Fibroblast of pulmonary artery (primary cell): ENCODE measurements around the gene FIGLA.

ENCODE experiments used
- DNase-seq: peaks from one replicate; pipeline ENCODE4 v3.0.0-alpha.2; 2010; ENCODE audit warnings: low read depth
- H3K4me3 ChIP-seq: replicated peaks from 2 replicates; pipeline ENCODE4 v1.5.1; 2011; ENCODE audit warnings: low read depth, mild to moderate bottlenecking, control low read depth, low read length, moderate library complexity
- TF ChIP-seq, protein P1 (sequence below): IDR thresholded peaks from 2 replicates; pipeline ENCODE4 v1.5.1; 2011; ENCODE audit warnings: mild to moderate bottlenecking, control low read depth, low read length, inconsistent platforms; ENCODE audit errors: missing control alignments

FIGLA gene

GRCh38 chr2:70790136-70790828 lies at the start of gene FIGLA:
FIGLA (minus strand) TSS chr2:70790643; CDS start chr2:70790638, 5 bp downstream.
- H3K4me3 ChIP-seq = no peak within 1 kb of the TSS
- DNase-seq = no peak
- TF ChIP-seq, protein P1, sequence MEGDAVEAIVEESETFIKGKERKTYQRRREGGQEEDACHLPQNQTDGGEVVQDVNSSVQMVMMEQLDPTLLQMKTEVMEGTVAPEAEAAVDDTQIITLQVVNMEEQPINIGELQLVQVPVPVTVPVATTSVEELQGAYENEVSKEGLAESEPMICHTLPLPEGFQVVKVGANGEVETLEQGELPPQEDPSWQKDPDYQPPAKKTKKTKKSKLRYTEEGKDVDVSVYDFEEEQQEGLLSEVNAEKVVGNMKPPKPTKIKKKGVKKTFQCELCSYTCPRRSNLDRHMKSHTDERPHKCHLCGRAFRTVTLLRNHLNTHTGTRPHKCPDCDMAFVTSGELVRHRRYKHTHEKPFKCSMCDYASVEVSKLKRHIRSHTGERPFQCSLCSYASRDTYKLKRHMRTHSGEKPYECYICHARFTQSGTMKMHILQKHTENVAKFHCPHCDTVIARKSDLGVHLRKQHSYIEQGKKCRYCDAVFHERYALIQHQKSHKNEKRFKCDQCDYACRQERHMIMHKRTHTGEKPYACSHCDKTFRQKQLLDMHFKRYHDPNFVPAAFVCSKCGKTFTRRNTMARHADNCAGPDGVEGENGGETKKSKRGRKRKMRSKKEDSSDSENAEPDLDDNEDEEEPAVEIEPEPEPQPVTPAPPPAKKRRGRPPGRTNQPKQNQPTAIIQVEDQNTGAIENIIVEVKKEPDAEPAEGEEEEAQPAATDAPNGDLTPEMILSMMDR = no peak

DNA sequence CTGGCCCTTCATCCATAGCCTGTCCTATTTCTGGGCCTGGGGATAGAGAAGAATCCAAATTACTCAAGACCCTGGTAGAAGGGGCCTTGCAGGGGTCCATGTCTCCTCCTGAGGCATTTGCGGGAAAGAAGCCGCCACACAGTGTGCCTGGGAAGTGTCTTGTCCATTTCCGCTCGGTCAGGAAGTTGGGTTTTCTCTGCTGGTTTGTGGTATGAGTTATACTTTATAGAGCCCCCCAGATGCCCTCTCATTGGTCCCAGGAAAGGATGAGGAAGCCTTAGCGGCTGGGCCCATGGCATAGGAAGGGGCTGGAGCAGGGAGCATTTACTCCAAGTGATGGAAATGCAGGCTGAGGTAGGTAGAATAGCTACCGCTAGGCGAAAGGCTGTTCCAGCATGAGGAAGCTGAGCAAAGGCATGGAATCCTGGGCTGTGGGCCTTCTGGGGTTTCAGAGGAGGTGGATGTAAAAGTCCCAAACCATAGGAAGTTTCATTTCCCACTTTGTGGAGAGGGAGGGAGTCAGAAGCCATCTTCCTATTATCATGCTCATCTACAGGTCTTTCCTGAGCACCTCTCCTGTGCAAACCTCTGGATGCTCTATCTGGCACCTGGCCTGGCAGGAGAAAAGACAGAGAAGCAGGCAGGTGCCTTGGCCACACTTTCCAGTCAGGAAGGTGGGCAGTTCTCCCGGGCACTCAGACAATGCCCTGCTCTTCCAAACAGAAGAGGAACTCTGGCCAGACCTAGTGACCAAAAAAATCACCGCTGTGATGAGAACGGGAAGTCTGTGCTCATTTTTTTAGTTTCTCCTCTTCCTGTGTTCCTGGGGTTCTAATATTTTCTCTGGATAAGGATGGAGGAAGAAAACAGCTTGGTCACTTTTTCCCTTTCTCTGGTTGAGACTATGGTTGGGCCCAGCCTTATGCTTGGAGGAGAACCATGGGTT lies 47.8 kb upstream of the FIGLA start:
- TF ChIP-seq, protein P1 = no peak
- H3K4me3 ChIP-seq = no peak overlapping the region
- no peak for DNase-seq

GRCh38 chr2:70835643-70836042 lies 45.2 kb upstream of the FIGLA start, which contains the start of gene CD207:
CD207 (minus strand) TSS chr2:70835816; CDS start chr2:70835776, 40 bp downstream.
- DNase-seq = no peak
- no peak within 1 kb of the TSS for H3K4me3 ChIP-seq
- TF ChIP-seq, protein P1 = no peak

- TF ChIP-seq, protein P1 = no peak
- H3K4me3 ChIP-seq = no peak overlapping the region
- DNase-seq = no peak
These were observed 44.4 kb upstream of the FIGLA start for GRCh38 chr2:70834881-70835280.

- DNase-seq = no peak
- TF ChIP-seq, protein P1 = no peak
- H3K4me3 ChIP-seq = no peak overlapping the region
These were observed 43.7 kb upstream of the FIGLA start for GRCh38 chr2:70834106-70834505.

DNA sequence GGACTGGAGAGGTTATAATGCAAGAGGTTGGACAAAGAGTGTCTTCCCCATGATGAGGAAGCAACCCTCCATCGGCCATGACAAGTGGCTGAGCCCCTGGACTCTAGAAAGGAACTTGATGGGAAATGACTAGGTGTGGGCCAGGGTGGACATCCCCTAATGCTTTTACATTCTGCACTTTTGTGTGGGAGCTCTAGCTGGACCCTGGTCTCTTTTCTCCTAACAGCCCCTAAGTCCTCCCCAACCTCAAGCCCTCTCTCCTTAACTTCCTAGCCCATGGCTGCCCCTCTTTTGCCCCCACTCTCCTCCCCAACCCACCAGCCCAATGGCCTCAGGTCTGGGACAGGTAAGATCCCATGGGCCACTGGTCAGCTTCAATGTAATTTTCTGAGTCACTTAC lies 42.8 kb upstream of the FIGLA start:
- H3K4me3 ChIP-seq = no peak overlapping the region
- DNase-seq = no peak
- TF ChIP-seq, protein P1 = no peak
